HepG2 (cell line): ENCODE results near the gene FTL. TPM values are rescaled to one million over a fixed set of nuclear protein-coding genes. Genes with fewer than 3 reads are reported as not detected.
A peak's percentile ranks its signal among the peaks of the same experiment; 100 is the strongest.

Experiments
- ETV5 ChIP-seq: IDR thresholded peaks from 2 replicates; pipeline ENCODE4 v1.6.1; 2018; ENCODE audit warnings: missing biosample characterization, missing genetic modification reagents, inconsistent platforms, borderline replicate concordance
- FOXC1 ChIP-seq: sonication (generic); formaldehyde crosslinking; IDR thresholded peaks from 2 replicates; pipeline ENCODE4 v1.8.0; 2022; ENCODE audit warnings: mild to moderate bottlenecking, missing genetic modification reagents, borderline replicate concordance
- FUBP1 ChIP-seq: sonication (generic); formaldehyde crosslinking; IDR thresholded peaks from 2 replicates; pipeline ENCODE4 v1.5.1; 2020; ENCODE audit warnings: missing genetic modification reagents, mild to moderate bottlenecking, borderline replicate concordance
- THRA ChIP-seq: sonication (generic); formaldehyde crosslinking; IDR thresholded peaks from 2 replicates; pipeline ENCODE4 v1.4.0; 2020; ENCODE audit warnings: missing genetic modification reagents, borderline replicate concordance
- ZNF20 ChIP-seq: sonication (generic); formaldehyde crosslinking; IDR thresholded peaks from 2 replicates; pipeline ENCODE4 v1.4.0; 2020; ENCODE audit warnings: mild to moderate bottlenecking, moderate library complexity, missing genetic modification reagents
- ZNF24 ChIP-seq: fragments of 450-650 bp; IDR thresholded peaks from 2 replicates; pipeline ENCODE4 v1.6.1; 2017; ENCODE audit warnings: antibody characterized with exemption, mild to moderate bottlenecking
- ZNF343 ChIP-seq: sonication (generic); formaldehyde crosslinking; IDR thresholded peaks from 2 replicates; pipeline ENCODE4 v1.4.0; 2020; ENCODE audit warnings: mild to moderate bottlenecking, missing genetic modification reagents
- ZNF530 ChIP-seq: sonication (generic); formaldehyde crosslinking; IDR thresholded peaks from 2 replicates; pipeline ENCODE4 v1.5.0; 2020; ENCODE audit warnings: low read depth, mild to moderate bottlenecking, missing genetic modification reagents
- ZNF605 ChIP-seq: sonication (generic); formaldehyde crosslinking; IDR thresholded peaks from 2 replicates; pipeline ENCODE4 v1.8.0; 2022; ENCODE audit warnings: mild to moderate bottlenecking, missing genetic modification reagents
- ZXDC ChIP-seq: sonication (generic); formaldehyde crosslinking; IDR thresholded peaks from 2 replicates; pipeline ENCODE4 v1.5.0; 2020; ENCODE audit warnings: mild to moderate bottlenecking, missing genetic modification reagents
- polyA plus RNA-seq, 8 experiments: library from polyadenylated mRNA; depleted of rRNA in 3 of 8; stranded (reverse) in 7 of 8; unstranded in 1 of 8; fragments of >200 nt; fragmentation: Illumina TruSeq in 4 of 8; extraction: Trizol in 4 of 8; gene quantifications; 2 replicates each; pipeline versions ENCODE4 v1.2.1 to v1.2.3, GENCODE V29; 2011 to 2016; ENCODE audit warnings: low read depth in 4 of 8, missing spikeins in 1 of 8, mixed read lengths in 1 of 8; ENCODE audit not compliant: insufficient read depth in 1 of 8
- total RNA-seq, 5 experiments: library from RNA; depleted of rRNA; stranded (reverse); fragments of >200 nt; fragmentation: Illumina TruSeq; extraction: Trizol; gene quantifications; 2 replicates each; pipeline ENCODE4 v1.2.3, GENCODE V29; 2016; ENCODE audit warnings: low read depth in 1 of 5

Gene FTL
- total and polyA plus RNA-seq, 2 of the 13 experiments (the other 11 are each of a cell fraction or from before 2014, with no cell fraction given), result 2,721 to 8,800 TPM

DNA sequence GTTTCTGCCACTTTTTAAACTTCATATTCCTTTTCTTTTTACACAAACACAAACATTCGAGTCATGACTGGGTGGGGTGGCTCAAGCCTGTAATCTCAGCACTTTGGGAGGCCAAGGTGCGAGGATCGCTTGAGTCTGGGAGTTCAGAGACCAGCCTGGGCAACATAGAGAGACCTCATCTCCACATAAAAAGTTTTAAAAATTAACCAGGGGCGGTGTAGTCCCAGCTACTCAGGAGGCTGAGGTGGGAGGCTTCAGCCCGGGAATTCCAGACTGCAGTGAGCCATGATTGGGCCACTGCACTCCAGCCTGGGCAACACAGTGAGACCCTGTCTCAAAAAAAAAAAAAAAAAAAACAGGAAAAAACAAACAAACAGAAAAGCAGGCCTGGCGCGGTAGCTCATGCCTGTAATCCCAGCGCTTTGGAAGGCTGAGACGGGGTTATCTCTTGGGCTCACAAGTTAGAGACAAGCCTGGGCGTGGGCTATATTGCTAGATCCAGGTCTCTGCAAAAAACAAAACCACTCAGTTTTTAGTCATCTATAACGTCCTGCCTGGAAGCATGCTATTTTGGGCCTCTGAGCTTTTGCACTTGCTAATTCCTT is 11.0 kb upstream of the FTL start (continued):
- TF ChIP-seq FUBP1 (CRISPR knock-in tag) (no peak), ETV5 (CRISPR knock-in tag) (no peak; the same call in 1 of the 2 replicates), FOXC1 (CRISPR knock-in tag) (0 out of 2 replicates have a peak, but pooled peaks have one; percentile 3), THRA (CRISPR knock-in tag) (no peak), ZNF530 (CRISPR knock-in tag) (no peak), ZNF24 (no peak), ZNF605 (CRISPR knock-in tag) (0 out of 2 replicates have a peak, but pooled peaks have one; percentile 74), ZXDC (CRISPR knock-in tag) (no peak), ZNF343 (CRISPR knock-in tag) (no peak), ZNF20 (CRISPR knock-in tag) (no peak)
- TF ChIP-seq, all 625 proteins: peak for 18
